Natural killer cell treated with Interleukin-12 subunit alpha and Interleukin-12 subunit beta and Interleukin-15 and Interleukin-18, amount 100 ng/mL, for 72 hours (primary cell): ENCODE results near the gene MRM3. TPM values are rescaled to one million over a fixed set of nuclear protein-coding genes. Genes with fewer than 3 reads are reported as not detected.
"Not testable (repeated sequence)": the region's sequence is repeated elsewhere in the genome, so short reads cannot be mapped to it uniquely, and the experiment has no call there.

Experiments
- ATAC-seq, 2 donors: fragments of 150-1000 bp; cut with Tn5 transposase in 1 of 2; sonication (Bioruptor Pico), chemical (Tn5 transposase) in 1 of 2; 2 replicates each; pipeline ENCODE4 v1.10.0; 2021
- DNase-seq: peaks from one replicate; pipeline ENCODE4 v3.0.0; 2022; ENCODE audit warnings: low spot score
- H3K27ac Mint-ChIP-seq, 2 donors: 1 replicate in 1 of 2; 2 replicates in 1 of 2; pipeline ENCODE4 v1.8.0; 2022; ENCODE audit warnings: mixed read lengths in 2 of 2, mild to moderate bottlenecking in 1 of 2, moderate library complexity in 1 of 2
- H3K27me3 Mint-ChIP-seq, 2 donors: 1 replicate in 1 of 2; 2 replicates in 1 of 2; pipeline ENCODE4 v1.8.0; 2022; ENCODE audit warnings: mixed read lengths in 2 of 2
- H3K36me3 Mint-ChIP-seq: one replicate; pipeline ENCODE4 v1.8.0; 2022; ENCODE audit warnings: mixed read lengths
- H3K4me1 Mint-ChIP-seq, 2 donors: 1 replicate in 1 of 2; 2 replicates in 1 of 2; pipeline ENCODE4 v1.8.0; 2022; ENCODE audit warnings: low read depth in 2 of 2, mixed read lengths in 2 of 2, mild to moderate bottlenecking in 1 of 2
- H3K4me3 Mint-ChIP-seq: one replicate; pipeline ENCODE4 v1.8.0; 2022; ENCODE audit warnings: mixed read lengths
- H3K9me3 Mint-ChIP-seq: 2 replicates; pipeline ENCODE4 v1.8.0; 2022; ENCODE audit warnings: mixed read lengths
- total RNA-seq, 2 donors: library from RNA; stranded (reverse); gene quantifications; one replicate each; pipeline ENCODE4 v1.2.3, GENCODE V29; 2022

MRM3 gene
- total RNA-seq, 2 donors from 2014 or later = 23.5 to 36.6 TPM

- Mint-ChIP-seq H3K27ac (no peak overlapping the region), H3K36me3 (no peaks in the 10 kb centered on the region), H3K4me3 (no peak overlapping the region), H3K4me1 (no peaks in the 10 kb centered on the region), H3K27me3 (peaks cover 0 to 7% of the 10 kb centered on the region in 2 donors), H3K9me3 (no peaks in the 10 kb centered on the region)
- ATAC-seq (no peak), DNase-seq (no peak)
Observed at GRCh38 chr17:834136-834535, 52.0 kb downstream of the MRM3 start.

- Mint-ChIP-seq H3K4me3 (no peak overlapping the region), H3K4me1 (no peaks in the 10 kb centered on the region), H3K9me3 (no peaks in the 10 kb centered on the region), H3K27me3 (peaks cover 0 to 1% of the 10 kb centered on the region in 2 donors), H3K27ac (no peak overlapping the region), H3K36me3 (no peaks in the 10 kb centered on the region)
- DNase-seq (no peak), ATAC-seq (no peak)
Observed at GRCh38 chr17:835263-835662, 53.1 kb downstream of the MRM3 start.

- not testable (repeated sequence) for H3K4me1 Mint-ChIP-seq, ATAC-seq, H3K27me3 Mint-ChIP-seq, H3K4me3 Mint-ChIP-seq, H3K36me3 Mint-ChIP-seq, H3K9me3 Mint-ChIP-seq, DNase-seq, H3K27ac Mint-ChIP-seq
Observed at GRCh38 chr17:835721-836120, 53.6 kb downstream of the MRM3 start.

- no peaks in the 10 kb centered on the region for H3K4me1 Mint-ChIP-seq
- H3K27me3 Mint-ChIP-seq = no peaks in the 10 kb centered on the region
- H3K27ac Mint-ChIP-seq = no peak overlapping the region
- no peak for ATAC-seq
- no peaks in the 10 kb centered on the region for H3K9me3 Mint-ChIP-seq
- H3K36me3 Mint-ChIP-seq = no peaks in the 10 kb centered on the region
- no peak for DNase-seq
- H3K4me3 Mint-ChIP-seq = no peak overlapping the region
Observed at GRCh38 chr17:836151-836550, 54.0 kb downstream of the MRM3 start.

- Mint-ChIP-seq H3K4me1 (no peaks in the 10 kb centered on the region), H3K4me3 (no peak overlapping the region), H3K36me3 (no peaks in the 10 kb centered on the region), H3K27ac (no peak overlapping the region), H3K9me3 (no peaks in the 10 kb centered on the region), H3K27me3 (no peaks in the 10 kb centered on the region)
- ATAC-seq = no peak
- DNase-seq = no peak
Observed at GRCh38 chr17:838486-838885, 56.3 kb downstream of the MRM3 start.

- H3K9me3 Mint-ChIP-seq = no peaks in the 10 kb centered on the region
- H3K4me3 Mint-ChIP-seq = no peak overlapping the region
- ATAC-seq (no peak), DNase-seq (no peak)
- no peak overlapping the region for H3K27ac Mint-ChIP-seq
- no peaks in the 10 kb centered on the region for H3K4me1 Mint-ChIP-seq
- H3K36me3 Mint-ChIP-seq = no peaks in the 10 kb centered on the region
- H3K27me3 Mint-ChIP-seq = peaks cover 7 to 10% of the 10 kb centered on the region in 2 donors
Observed at GRCh38 chr17:841313-841712, 59.2 kb downstream of the MRM3 start.

Other genes starting within 250 kb of the MRM3 start
- 100 to 1,000 TPM in 1 of 2 donors, 10 to 100 TPM in 1; 76.7 to 102 TPM for gene VPS53, start 67.5 kb upstream of the MRM3 start, total RNA-seq
- 10 to 100 TPM; 15.5 to 17.8 TPM for gene TLCD3A, start 49.8 kb upstream of the MRM3 start, total RNA-seq
- 10 to 100 TPM; 34.2 to 58.4 TPM for gene GEMIN4, start 30.1 kb upstream of the MRM3 start, total RNA-seq
- 10 to 100 TPM; 52.9 to 62.5 TPM for gene GLOD4, start 73 bp upstream of the MRM3 start, total RNA-seq
- gene NXN, start 197.4 kb downstream of the MRM3 start, total RNA-seq = under 1 TPM; 0.61 to 0.69 TPM
- gene TIMM22, start 214.8 kb downstream of the MRM3 start, total RNA-seq = 10 to 100 TPM; 12.7 to 19.8 TPM